A549 (cell line): ENCODE measurements around the gene PAQR8.

Source experiments
- CTCF ChIP-seq: fragments of >200 bp; sonication (Bioruptor Twin); formaldehyde crosslinking; IDR thresholded peaks from 3 replicates; pipeline ENCODE4 v1.5.1; 2016
- EHF ChIP-seq: fragments of 250-450 bp; sonication (Bioruptor Pico); IDR thresholded peaks from 2 replicates; pipeline ENCODE4 v1.5.0; 2020; ENCODE audit warnings: mild to moderate bottlenecking
- EP300 ChIP-seq, 2 experiments: fragments of >200 bp; sonication (Bioruptor Twin); formaldehyde crosslinking; IDR thresholded peaks; 2 replicates in 1 of 2; 3 replicates in 1 of 2; pipeline ENCODE4 v1.6.1; 2016 to 2017
- GATA3 ChIP-seq: IDR thresholded peaks from 2 replicates; pipeline ENCODE4 v1.6.1; 2012; ENCODE audit warnings: borderline replicate concordance
- RAD21 ChIP-seq, 2 experiments: fragments of >200 bp in 1 of 2; sonication (Bioruptor Twin) in 1 of 2; formaldehyde crosslinking in 1 of 2; IDR thresholded peaks in 1 of 2; conservative IDR thresholded peaks in 1 of 2; 2 replicates in 1 of 2; 3 replicates in 1 of 2; pipeline ENCODE4 v1.6.1; 2012 to 2018; ENCODE audit warnings: inconsistent platforms in 1 of 2

GRCh38 chr6:52377538-52378221 is 15.7 kb downstream of the PAQR8 start:
- no peak for TF ChIP-seq EP300 (IDR thresholded peaks at IDR 0.05)
- TF ChIP-seq CTCF, result no peak
- TF ChIP-seq RAD21 (conservative IDR thresholded peaks at IDR 0.05 in 1 of 2, IDR thresholded peaks at IDR 0.05 in 1 of 2), result no peak
- no peak for TF ChIP-seq GATA3
- no peak for TF ChIP-seq EHF (CRISPR knock-in tag)
